ENCODE measurements around the gene NR1I3. TPM values are rescaled to one million over a fixed set of nuclear protein-coding genes. Genes with fewer than 3 reads are reported as not detected.

NR1I3 gene
- total and polyA plus RNA-seq, 2 of the 13 experiments (the other 11 are each of a cell fraction or from before 2014, with no cell fraction given), result 0.62 to 0.95 TPM

GRCh38 chr1:161192476-161193465 lies 45.2 kb downstream of the NR1I3 start (continued):
- TF ChIP-seq, protein P1, sequence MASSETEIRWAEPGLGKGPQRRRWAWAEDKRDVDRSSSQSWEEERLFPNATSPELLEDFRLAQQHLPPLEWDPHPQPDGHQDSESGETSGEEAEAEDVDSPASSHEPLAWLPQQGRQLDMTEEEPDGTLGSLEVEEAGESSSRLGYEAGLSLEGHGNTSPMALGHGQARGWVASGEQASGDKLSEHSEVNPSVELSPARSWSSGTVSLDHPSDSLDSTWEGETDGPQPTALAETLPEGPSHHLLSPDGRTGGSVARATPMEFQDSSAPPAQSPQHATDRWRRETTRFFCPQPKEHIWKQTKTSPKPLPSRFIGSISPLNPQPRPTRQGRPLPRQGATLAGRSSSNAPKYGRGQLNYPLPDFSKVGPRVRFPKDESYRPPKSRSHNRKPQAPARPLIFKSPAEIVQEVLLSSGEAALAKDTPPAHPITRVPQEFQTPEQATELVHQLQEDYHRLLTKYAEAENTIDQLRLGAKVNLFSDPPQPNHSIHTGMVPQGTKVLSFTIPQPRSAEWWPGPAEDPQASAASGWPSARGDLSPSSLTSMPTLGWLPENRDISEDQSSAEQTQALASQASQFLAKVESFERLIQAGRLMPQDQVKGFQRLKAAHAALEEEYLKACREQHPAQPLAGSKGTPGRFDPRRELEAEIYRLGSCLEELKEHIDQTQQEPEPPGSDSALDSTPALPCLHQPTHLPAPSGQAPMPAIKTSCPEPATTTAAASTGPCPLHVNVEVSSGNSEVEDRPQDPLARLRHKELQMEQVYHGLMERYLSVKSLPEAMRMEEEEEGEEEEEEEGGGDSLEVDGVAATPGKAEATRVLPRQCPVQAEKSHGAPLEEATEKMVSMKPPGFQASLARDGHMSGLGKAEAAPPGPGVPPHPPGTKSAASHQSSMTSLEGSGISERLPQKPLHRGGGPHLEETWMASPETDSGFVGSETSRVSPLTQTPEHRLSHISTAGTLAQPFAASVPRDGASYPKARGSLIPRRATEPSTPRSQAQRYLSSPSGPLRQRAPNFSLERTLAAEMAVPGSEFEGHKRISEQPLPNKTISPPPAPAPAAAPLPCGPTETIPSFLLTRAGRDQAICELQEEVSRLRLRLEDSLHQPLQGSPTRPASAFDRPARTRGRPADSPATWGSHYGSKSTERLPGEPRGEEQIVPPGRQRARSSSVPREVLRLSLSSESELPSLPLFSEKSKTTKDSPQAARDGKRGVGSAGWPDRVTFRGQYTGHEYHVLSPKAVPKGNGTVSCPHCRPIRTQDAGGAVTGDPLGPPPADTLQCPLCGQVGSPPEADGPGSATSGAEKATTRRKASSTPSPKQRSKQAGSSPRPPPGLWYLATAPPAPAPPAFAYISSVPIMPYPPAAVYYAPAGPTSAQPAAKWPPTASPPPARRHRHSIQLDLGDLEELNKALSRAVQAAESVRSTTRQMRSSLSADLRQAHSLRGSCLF (CRISPR knock-in tag; IDR thresholded peaks at IDR 0.05; ENCODE audit: borderline replicate concordance), result no peak
- TF ChIP-seq, protein P2, sequence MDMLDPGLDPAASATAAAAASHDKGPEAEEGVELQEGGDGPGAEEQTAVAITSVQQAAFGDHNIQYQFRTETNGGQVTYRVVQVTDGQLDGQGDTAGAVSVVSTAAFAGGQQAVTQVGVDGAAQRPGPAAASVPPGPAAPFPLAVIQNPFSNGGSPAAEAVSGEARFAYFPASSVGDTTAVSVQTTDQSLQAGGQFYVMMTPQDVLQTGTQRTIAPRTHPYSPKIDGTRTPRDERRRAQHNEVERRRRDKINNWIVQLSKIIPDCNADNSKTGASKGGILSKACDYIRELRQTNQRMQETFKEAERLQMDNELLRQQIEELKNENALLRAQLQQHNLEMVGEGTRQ (IDR thresholded peaks at IDR 0.05; ENCODE audit: low read depth, low read length), result no peak
- TF ChIP-seq, protein P2 (CRISPR knock-in tag; IDR thresholded peaks at IDR 0.05; ENCODE audit: borderline replicate concordance), result no peak
- TF ChIP-seq YY1 (IDR thresholded peaks at IDR 0.05; ENCODE audit: insufficient read depth, insufficient replicate concordance, low read depth, low read length) (no peak), HHEX (CRISPR knock-in tag; IDR thresholded peaks at IDR 0.05) (no peak), ZNF136 (CRISPR knock-in tag; IDR thresholded peaks at IDR 0.05; ENCODE audit: low read depth) (no peak), SMYD3 (CRISPR knock-in tag; IDR thresholded peaks at IDR 0.05) (no peak), ZNF547 (CRISPR knock-in tag; IDR thresholded peaks at IDR 0.05) (peak; percentile 51; the same call in 1 of the 2 replicates), POGZ (CRISPR knock-in tag; IDR thresholded peaks at IDR 0.05) (no peak), ZNF570 (CRISPR knock-in tag; IDR thresholded peaks at IDR 0.05; ENCODE audit: borderline replicate concordance) (no peak), ZNF382 (CRISPR knock-in tag; IDR thresholded peaks at IDR 0.05; ENCODE audit: borderline replicate concordance) (no peak), SALL1 (CRISPR knock-in tag; IDR thresholded peaks at IDR 0.05) (peak; percentile 40; the same call in 1 of the 2 replicates), DNMT3B (CRISPR knock-in tag; conservative IDR thresholded peaks at IDR 0.05) (no peak)
- TF ChIP-seq, protein P3, sequence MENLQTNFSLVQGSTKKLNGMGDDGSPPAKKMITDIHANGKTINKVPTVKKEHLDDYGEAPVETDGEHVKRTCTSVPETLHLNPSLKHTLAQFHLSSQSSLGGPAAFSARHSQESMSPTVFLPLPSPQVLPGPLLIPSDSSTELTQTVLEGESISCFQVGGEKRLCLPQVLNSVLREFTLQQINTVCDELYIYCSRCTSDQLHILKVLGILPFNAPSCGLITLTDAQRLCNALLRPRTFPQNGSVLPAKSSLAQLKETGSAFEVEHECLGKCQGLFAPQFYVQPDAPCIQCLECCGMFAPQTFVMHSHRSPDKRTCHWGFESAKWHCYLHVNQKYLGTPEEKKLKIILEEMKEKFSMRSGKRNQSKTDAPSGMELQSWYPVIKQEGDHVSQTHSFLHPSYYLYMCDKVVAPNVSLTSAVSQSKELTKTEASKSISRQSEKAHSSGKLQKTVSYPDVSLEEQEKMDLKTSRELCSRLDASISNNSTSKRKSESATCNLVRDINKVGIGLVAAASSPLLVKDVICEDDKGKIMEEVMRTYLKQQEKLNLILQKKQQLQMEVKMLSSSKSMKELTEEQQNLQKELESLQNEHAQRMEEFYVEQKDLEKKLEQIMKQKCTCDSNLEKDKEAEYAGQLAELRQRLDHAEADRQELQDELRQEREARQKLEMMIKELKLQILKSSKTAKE (CRISPR knock-in tag; IDR thresholded peaks at IDR 0.05; ENCODE audit: borderline replicate concordance), result no peak
- TF ChIP-seq, protein P4, sequence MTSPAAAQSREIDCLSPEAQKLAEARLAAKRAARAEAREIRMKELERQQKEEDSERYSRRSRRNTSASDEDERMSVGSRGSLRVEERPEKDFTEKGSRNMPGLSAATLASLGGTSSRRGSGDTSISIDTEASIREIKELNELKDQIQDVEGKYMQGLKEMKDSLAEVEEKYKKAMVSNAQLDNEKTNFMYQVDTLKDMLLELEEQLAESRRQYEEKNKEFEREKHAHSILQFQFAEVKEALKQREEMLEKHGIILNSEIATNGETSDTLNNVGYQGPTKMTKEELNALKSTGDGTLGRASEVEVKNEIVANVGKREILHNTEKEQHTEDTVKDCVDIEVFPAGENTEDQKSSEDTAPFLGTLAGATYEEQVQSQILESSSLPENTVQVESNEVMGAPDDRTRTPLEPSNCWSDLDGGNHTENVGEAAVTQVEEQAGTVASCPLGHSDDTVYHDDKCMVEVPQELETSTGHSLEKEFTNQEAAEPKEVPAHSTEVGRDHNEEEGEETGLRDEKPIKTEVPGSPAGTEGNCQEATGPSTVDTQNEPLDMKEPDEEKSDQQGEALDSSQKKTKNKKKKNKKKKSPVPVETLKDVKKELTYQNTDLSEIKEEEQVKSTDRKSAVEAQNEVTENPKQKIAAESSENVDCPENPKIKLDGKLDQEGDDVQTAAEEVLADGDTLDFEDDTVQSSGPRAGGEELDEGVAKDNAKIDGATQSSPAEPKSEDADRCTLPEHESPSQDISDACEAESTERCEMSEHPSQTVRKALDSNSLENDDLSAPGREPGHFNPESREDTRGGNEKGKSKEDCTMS (CRISPR knock-in tag; conservative IDR thresholded peaks at IDR 0.05), result no peak
